ENCODE measurements around the gene CAMKK1. TPM values are rescaled to one million over a fixed set of nuclear protein-coding genes. Genes with fewer than 3 reads are reported as not detected.

The CAMKK1 gene
- total and polyA plus RNA-seq, 9 of the 15 experiments (the other 6 are each of a cell fraction or from before 2014, with no cell fraction given) = 0.34 to 7.5 (median 4.9) TPM

- 94% methylated on average over 10 of the region's 12 CpGs for WGBS (ENCODE audit: insufficient coverage, low coverage, missing lambda C conversion rate)
- peaks cover 82% of the 10 kb centered on the region for H3K36me3 ChIP-seq (ENCODE audit: control insufficient read depth, insufficient read depth, low read length)
- DNase-seq (ENCODE audit: extremely low read depth in 1 of 4, low spot score in 3 of 4) = no peak
- H3K9ac ChIP-seq (ENCODE audit: insufficient read depth in 1 of 2, low read depth in 2 of 2, low read length in 2 of 2) = no peak overlapping the region; a peak in 1 of 4 replicates
- ChIA-PET CTCF (ENCODE audit: low intra/inter-chr PET ratio) (no interaction called here), POLR2A (no interaction called here)
- no peak overlapping the region for H3K4me3 ChIP-seq
- H3K4me1 ChIP-seq (replicated peaks in 1 of 2; ENCODE audit: control insufficient read depth in 2 of 2, insufficient read depth in 2 of 2, low read length in 2 of 2) = no peaks in the 10 kb centered on the region
- no TSS peak for BruUV-seq (replicated peaks)
- H3K4me2 ChIP-seq (ENCODE audit: insufficient read depth, low read length) = no peak overlapping the region
- no peaks in the 10 kb centered on the region for H3K27me3 ChIP-seq (ENCODE audit: control insufficient read depth in 2 of 2, insufficient read depth in 2 of 2, low read length in 2 of 2)
- intact Hi-C loops (cut with micrococcal nuclease) (no loop called here), in situ Hi-C loops (cut with MboI) (no loop called here)
- FAIRE-seq = no peak
- H3K79me2 ChIP-seq (ENCODE audit: control insufficient read depth, insufficient read depth, low read length) = no peaks in the 10 kb centered on the region
- H3K27ac ChIP-seq (ENCODE audit: extremely low read depth, low read depth, low read length) = no peak overlapping the region
- H3K9me3 ChIP-seq (replicated peaks; ENCODE audit: control insufficient read depth, insufficient read depth, low read depth, low read length) = no peaks in the 10 kb centered on the region
- no peaks in the 10 kb centered on the region for H3K9me1 ChIP-seq (ENCODE audit: control insufficient read depth, insufficient read depth, low read length)
- no peaks in the 10 kb centered on the region for H4K20me1 ChIP-seq (replicated peaks; ENCODE audit: control insufficient read depth, insufficient read depth, low read length)
- ATAC-seq = no peak
- no peak overlapping the region for H2AFZ ChIP-seq (ENCODE audit: low read depth, low read length)
- TF ChIP-seq ATF3 (IDR thresholded peaks at IDR 0.05) (no peak), ATF3 (CRISPR knock-in tag; conservative IDR thresholded peaks at IDR 0.05) (no peak), PHF20 (IDR thresholded peaks at IDR 0.05; ENCODE audit: partially characterized antibody) (no peak), ZFPM2 (CRISPR knock-in tag; IDR thresholded peaks at IDR 0.05) (no peak), ADNP (tag; IDR thresholded peaks at IDR 0.05) (no peak), NR1H2 (CRISPR knock-in tag; IDR thresholded peaks at IDR 0.05) (no peak), MAFK (IDR thresholded peaks at IDR 0.05; ENCODE audit: low read length) (no peak), ZNF146 (CRISPR knock-in tag; IDR thresholded peaks at IDR 0.05; ENCODE audit: unreplicated experiment) (no peak), NFE2 (IDR thresholded peaks at IDR 0.05; ENCODE audit: low read depth) (no peak), ZNF586 (CRISPR knock-in tag; conservative IDR thresholded peaks at IDR 0.05) (no peak), RFX5 (IDR thresholded peaks at IDR 0.05; ENCODE audit: low read depth, low read length) (no peak), CREB1 (IDR thresholded peaks at IDR 0.05) (no peak), CREB1 (CRISPR knock-in tag; IDR thresholded peaks at IDR 0.05) (no peak), ZNF707 (CRISPR knock-in tag; conservative IDR thresholded peaks at IDR 0.05) (no peak), MEF2D (tag; conservative IDR thresholded peaks at IDR 0.05; ENCODE audit: low read depth) (no peak), HMBOX1 (IDR thresholded peaks at IDR 0.05) (no peak), ARID3B (CRISPR knock-in tag; IDR thresholded peaks at IDR 0.05; ENCODE audit: borderline replicate concordance) (no peak)
Observed at GRCh38 chr17:3817851-3818605, 74.8 kb downstream of the CAMKK1 start.
